ENCODE measurements around the gene C3orf70. TPM values are rescaled to one million over a fixed set of nuclear protein-coding genes. Genes with fewer than 3 reads are reported as not detected.
"Not testable (repeated sequence)": the region's sequence is repeated elsewhere in the genome, so short reads cannot be mapped to it uniquely, and the experiment has no call there.

C3orf70 gene
- total and polyA plus RNA-seq, 2 of the 8 experiments (the other 6 are each of a cell fraction or from before 2014, with no cell fraction given): 1.7 to 2.0 TPM

- H3K4ac ChIP-seq (replicated peaks; ENCODE audit: insufficient read length, low read depth, low read length); H4K91ac ChIP-seq (replicated peaks; ENCODE audit: insufficient read length, low read length); H3K23me2 ChIP-seq (ENCODE audit: low read depth, low read length); H2BK20ac ChIP-seq (ENCODE audit: low read length); H3K4me3 ChIP-seq (ENCODE audit: extremely low read depth in 1 of 4, insufficient read depth in 2 of 4, low read depth in 3 of 4, low read length in 4 of 4); H2BK15ac ChIP-seq (ENCODE audit: low read length); H3K27me3 ChIP-seq (replicated peaks in 1 of 4; ENCODE audit: control insufficient read depth in 3 of 4, extremely low read depth in 1 of 4, insufficient read depth in 3 of 4, low read length in 3 of 4); H3K18ac ChIP-seq (ENCODE audit: extremely low read depth, low read length); H3K4me1 ChIP-seq (replicated peaks in 1 of 4; ENCODE audit: control insufficient read depth in 3 of 4, insufficient read depth in 4 of 4, low read length in 3 of 4); H4K8ac ChIP-seq (ENCODE audit: extremely low read depth, insufficient read depth, low read length); FAIRE-seq; H3K79me2 ChIP-seq (ENCODE audit: control insufficient read depth in 1 of 2, insufficient read depth in 2 of 2, low read length in 2 of 2); H3K23ac ChIP-seq (ENCODE audit: insufficient read length); H2AK5ac ChIP-seq (ENCODE audit: low read depth, low read length); CTCF ChIA-PET (ENCODE audit: partially characterized antibody); H3K79me1 ChIP-seq (ENCODE audit: low read depth, low read length); H2BK12ac ChIP-seq (ENCODE audit: low read depth, low read length); DNase-seq (ENCODE audit: low read depth in 1 of 2, low spot score in 2 of 2); H4K5ac ChIP-seq (ENCODE audit: insufficient read length, low read depth, low read length); H2BK120ac ChIP-seq (replicated peaks; ENCODE audit: low read depth, low read length); POLR2A ChIA-PET (ENCODE audit: partially characterized antibody); H4K20me1 ChIP-seq (replicated peaks in 1 of 2; ENCODE audit: control insufficient read depth in 1 of 2, insufficient read depth in 2 of 2, low read length in 2 of 2); H3K36me3 ChIP-seq (ENCODE audit: control insufficient read depth in 2 of 4, insufficient read depth in 4 of 4, low read length in 3 of 4); H3K27ac ChIP-seq (ENCODE audit: low read depth, low read length); H3K9me3 ChIP-seq (ENCODE audit: insufficient read depth in 2 of 2, low read depth in 1 of 2, low read length in 1 of 2); H2AFZ ChIP-seq (ENCODE audit: low read length); H3K4me2 ChIP-seq (ENCODE audit: insufficient read depth in 1 of 2, low read depth in 2 of 2, low read length in 2 of 2); H2BK5ac ChIP-seq (ENCODE audit: low read depth, low read length); H3K56ac ChIP-seq (replicated peaks; ENCODE audit: insufficient read length, low read depth, low read length); H3K9ac ChIP-seq (replicated peaks in 1 of 4; ENCODE audit: extremely low read depth in 1 of 4, low read depth in 3 of 4, low read length in 3 of 4); H3K14ac ChIP-seq (ENCODE audit: insufficient read length): not testable (repeated sequence)
- WGBS, 2 experiments (ENCODE audit: extremely low coverage in 1 of 2, insufficient coverage in 1 of 2, insufficient read length in 1 of 2, insufficient replicate concordance in 2 of 2, low coverage in 1 of 2, low lambda C conversion rate in 2 of 2, missing lambda C conversion rate in 1 of 2): 89% methylated on average over 9 of the region's 9 CpGs; no CpG with 5 or more reads in 1 of the 2 experiments
Observed at GRCh38 chr3:185106256-185106890, 46.5 kb downstream of the C3orf70 start.
